ENCODE results near the gene FRY. TPM values are rescaled to one million over a fixed set of nuclear protein-coding genes. Genes with fewer than 3 reads are reported as not detected.

FRY gene
- polyA plus RNA-seq, 5 donors, result 40.2 to 50.3 (median 42.2) TPM

- peak; percentile 34 to 48 for DNase-seq
Measured at GRCh38 chr13:32310134-32310706, 278.6 kb downstream of the FRY start.

GRCh38 chr13:32311188-32311897, 279.8 kb downstream of the FRY start:
- no peak for DNase-seq

GRCh38 chr13:32314271-32315237, 283.0 kb downstream of the FRY start:
- no peak for DNase-seq

- DNase-seq, result peak; percentile 90 to 91
Measured at GRCh38 chr13:32315238-32316027, 283.9 kb downstream of the FRY start, which contains the start of the genes BRCA2 and ZAR1L. TSS of gene BRCA2 (plus strand) at chr13:32315508. CDS start at chr13:32316461, 953 bp downstream. TSS of gene ZAR1L (minus strand) at chr13:32315363. CDS start at chr13:32311925, 3,438 bp downstream.

- peak in 1 of 2 donors; percentile 84 for DNase-seq
Measured at GRCh38 chr13:32316028-32316339, 284.4 kb downstream of the FRY start.

GRCh38 chr13:32316501-32316900, 284.9 kb downstream of the FRY start:
- no peak for DNase-seq

GRCh38 chr13:32317716-32318465, 286.3 kb downstream of the FRY start:
- no peak for DNase-seq

- no peak for DNase-seq
Measured at GRCh38 chr13:32320528-32320927, 289.0 kb downstream of the FRY start.

- no peak for DNase-seq
Measured at GRCh38 chr13:32323912-32324311, 292.3 kb downstream of the FRY start.

- DNase-seq, result no peak
Measured at GRCh38 chr13:32330441-32330840, 298.9 kb downstream of the FRY start.

GRCh38 chr13:32334671-32335070, 303.1 kb downstream of the FRY start:
- DNase-seq, result no peak

- DNase-seq, result no peak
Measured at GRCh38 chr13:32340914-32341313, 309.3 kb downstream of the FRY start.

GRCh38 chr13:32347651-32348050, 316.1 kb downstream of the FRY start:
- no peak for DNase-seq
